ENCODE data around the gene DHH.

Gene DHH

GRCh38 chr12:49051373-49051764, 43.2 kb downstream of the DHH start:
- H3K4me3 ChIP-seq (replicated peaks; ENCODE audit: insufficient read depth, low read length) = no peak overlapping the region
- no peak for DNase-seq (ENCODE audit: low read depth in 1 of 2, low spot score in 1 of 2)

GRCh38 chr12:49050507-49051372, 43.9 kb downstream of the DHH start:
- Histone ChIP-seq H3K27ac (replicated peaks) (no peak overlapping the region), H3K4me3 (replicated peaks; ENCODE audit: insufficient read depth, low read length) (no peak overlapping the region), H3K27me3 (ENCODE audit: insufficient read depth, poor library complexity, severe bottlenecking) (no peaks in the 10 kb centered on the region)
- TF ChIP-seq SPI1 (IDR thresholded peaks at IDR 0.05; ENCODE audit: borderline replicate concordance, low read depth) (no peak), GABPA (IDR thresholded peaks at IDR 0.05; ENCODE audit: low read depth) (no peak), POLR2AphosphoS5 (IDR thresholded peaks at IDR 0.05; ENCODE audit: low read depth) (no peak), CTCF (IDR thresholded peaks at IDR 0.05; ENCODE audit: insufficient read depth, low read length) (no peak), REST (IDR thresholded peaks at IDR 0.05; ENCODE audit: insufficient replicate concordance, low read depth) (no peak)
- no peak for DNase-seq (ENCODE audit: low read depth in 1 of 2, low spot score in 1 of 2)

More at GRCh38 chr12:49051373-49051764, 43.2 kb downstream of the DHH start:
- TF ChIP-seq SPI1 (IDR thresholded peaks at IDR 0.05; ENCODE audit: borderline replicate concordance, low read depth) = no peak
- no peak for TF ChIP-seq POLR2AphosphoS5 (IDR thresholded peaks at IDR 0.05; ENCODE audit: low read depth)
- no peak for TF ChIP-seq CTCF (IDR thresholded peaks at IDR 0.05; ENCODE audit: insufficient read depth, low read length)
- no peak for TF ChIP-seq REST (IDR thresholded peaks at IDR 0.05; ENCODE audit: insufficient replicate concordance, low read depth)
- no peak for TF ChIP-seq GABPA (IDR thresholded peaks at IDR 0.05; ENCODE audit: low read depth)
- no peaks in the 10 kb centered on the region for H3K27me3 ChIP-seq (ENCODE audit: insufficient read depth, poor library complexity, severe bottlenecking)
- H3K27ac ChIP-seq (replicated peaks) = no peak overlapping the region

GRCh38 chr12:49049566-49050224, 44.9 kb downstream of the DHH start:
- no peak for DNase-seq (ENCODE audit: low read depth in 1 of 2, low spot score in 1 of 2)
- no peaks in the 10 kb centered on the region for H3K27me3 ChIP-seq (ENCODE audit: insufficient read depth, poor library complexity, severe bottlenecking)
- no peak overlapping the region for H3K27ac ChIP-seq (replicated peaks)
- H3K4me3 ChIP-seq (replicated peaks; ENCODE audit: insufficient read depth, low read length) = no peak overlapping the region
- TF ChIP-seq SPI1 (IDR thresholded peaks at IDR 0.05; ENCODE audit: borderline replicate concordance, low read depth) = no peak
- TF ChIP-seq GABPA (IDR thresholded peaks at IDR 0.05; ENCODE audit: low read depth) = no peak
- TF ChIP-seq REST (IDR thresholded peaks at IDR 0.05; ENCODE audit: insufficient replicate concordance, low read depth) = no peak
- TF ChIP-seq CTCF (IDR thresholded peaks at IDR 0.05; ENCODE audit: insufficient read depth, low read length) = no peak
- no peak for TF ChIP-seq POLR2AphosphoS5 (IDR thresholded peaks at IDR 0.05; ENCODE audit: low read depth)

All from HL-60 (cell line).